DND-41 (cell line): Measurements from ENCODE around the gene HTRA1.

Experiments used
- CTCF ChIP-seq: IDR thresholded peaks from 2 replicates; pipeline ENCODE4 v1.5.1; 2012; ENCODE audit warnings: borderline replicate concordance, low read length, moderate library complexity, mild to moderate bottlenecking; ENCODE audit not compliant: poor library complexity, severe bottlenecking; ENCODE audit errors: extremely low read depth
- EZH2 ChIP-seq: IDR thresholded peaks from 3 replicates; pipeline ENCODE4 v1.6.1; 2012; ENCODE audit warnings: borderline replicate concordance, low read depth, mild to moderate bottlenecking, moderate library complexity, low read length, inconsistent platforms; ENCODE audit not compliant: severe bottlenecking

- TF ChIP-seq CTCF: no peak
- TF ChIP-seq EZH2: no peak
These were observed 41.3 kb upstream of the HTRA1 start for GRCh38 chr10:122419876-122420623.
